GM21737 (cell line): ENCODE data around the gene SEMA3E.

Experiments
- ATAC-seq: cut with Tn5 transposase; IDR thresholded peaks from one replicate; pipeline ENCODE4 v1.9.1; 2021; ENCODE audit warnings: mild to moderate bottlenecking, moderate library complexity; ENCODE audit not compliant: unreplicated experiment

SEMA3E gene

GRCh38 chr7:83643012-83643411 is 5.9 kb downstream of the SEMA3E start:
- ATAC-seq = no peak

GRCh38 chr7:83640731-83641537 is 8.0 kb downstream of the SEMA3E start:
- no peak for ATAC-seq

GRCh38 chr7:83640240-83640639 is 8.7 kb downstream of the SEMA3E start:
- ATAC-seq = no peak

DNA sequence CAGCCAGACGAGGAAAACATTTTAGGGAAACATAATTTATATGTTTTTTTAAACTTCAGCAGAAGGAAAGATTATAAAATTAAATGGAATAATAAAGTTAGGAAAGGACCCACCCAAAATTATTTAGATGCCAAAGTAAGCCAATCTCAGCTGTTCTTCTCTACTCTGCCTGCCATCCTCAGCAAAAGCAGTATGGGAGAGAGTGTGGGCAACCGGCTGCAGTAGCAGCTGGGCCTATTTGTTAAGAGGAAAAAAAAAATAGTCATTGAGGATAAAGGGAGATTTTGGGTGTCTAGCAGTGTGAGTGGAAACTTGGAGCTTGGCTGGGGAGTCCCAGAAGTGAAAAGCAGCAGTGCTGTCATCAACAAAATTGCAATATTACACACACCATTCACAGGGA is 15.4 kb downstream of the SEMA3E start:
- no peak for ATAC-seq

GRCh38 chr7:83629117-83629880 is 19.6 kb downstream of the SEMA3E start:
- ATAC-seq = no peak

DNA sequence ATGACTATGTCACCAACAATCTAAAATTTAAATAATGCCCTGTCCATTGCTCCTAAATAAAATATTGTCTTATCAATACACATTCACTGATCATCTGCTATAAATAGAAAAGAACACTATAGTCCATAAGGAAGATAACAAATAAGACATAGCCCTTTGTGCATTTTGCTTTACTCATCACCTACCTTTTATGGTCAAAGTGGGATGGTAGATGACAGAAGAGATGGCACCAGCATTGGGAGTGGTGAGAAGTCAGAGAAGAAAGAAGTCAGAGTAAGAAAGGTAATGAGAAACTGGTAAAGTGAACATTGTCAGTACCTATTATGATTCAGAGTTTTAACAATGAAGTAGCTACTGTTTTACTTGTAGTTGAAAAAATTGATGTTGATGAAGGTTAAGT is 31.1 kb downstream of the SEMA3E start:
- no peak for ATAC-seq

DNA sequence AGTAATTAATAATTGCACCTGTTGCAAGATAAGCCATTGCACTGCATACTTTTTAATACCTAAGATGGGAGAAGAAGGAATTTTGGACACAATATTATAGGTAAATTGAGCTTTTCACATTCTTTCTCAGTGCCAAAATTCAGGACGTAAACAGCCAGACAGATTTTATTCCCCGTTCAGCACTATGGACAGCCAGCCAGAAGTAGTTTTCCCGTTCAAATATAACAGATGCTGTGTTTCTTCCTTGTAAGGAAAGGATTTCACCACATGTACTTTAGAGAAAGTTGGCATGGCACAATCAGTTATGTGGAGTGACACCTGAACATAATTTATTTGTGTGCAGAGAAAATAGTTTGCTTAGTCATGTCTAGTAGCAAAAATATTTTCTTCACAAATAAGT is 34.8 kb downstream of the SEMA3E start:
- no peak for ATAC-seq

GRCh38 chr7:83613232-83613631 is 35.7 kb downstream of the SEMA3E start:
- no peak for ATAC-seq

DNA sequence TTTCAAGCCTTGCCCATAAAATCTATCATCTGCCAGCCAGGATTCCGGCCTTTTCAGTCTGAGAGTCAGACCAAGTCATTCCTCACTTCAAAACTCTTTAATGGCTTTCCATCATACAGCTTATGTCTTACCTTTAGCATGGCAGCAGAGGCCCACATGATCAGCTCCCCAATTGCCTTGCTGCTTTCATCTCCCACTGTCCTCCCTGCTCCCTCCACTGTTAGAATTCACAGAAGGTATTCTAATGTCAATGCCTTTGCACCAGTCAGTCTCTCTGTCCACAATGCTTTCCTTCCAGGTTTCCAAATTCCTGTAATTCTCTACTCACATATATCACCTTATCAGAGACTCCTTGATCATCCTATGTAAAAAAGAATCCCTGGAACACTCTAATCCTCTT is 37.2 kb downstream of the SEMA3E start:
- no peak for ATAC-seq

DNA sequence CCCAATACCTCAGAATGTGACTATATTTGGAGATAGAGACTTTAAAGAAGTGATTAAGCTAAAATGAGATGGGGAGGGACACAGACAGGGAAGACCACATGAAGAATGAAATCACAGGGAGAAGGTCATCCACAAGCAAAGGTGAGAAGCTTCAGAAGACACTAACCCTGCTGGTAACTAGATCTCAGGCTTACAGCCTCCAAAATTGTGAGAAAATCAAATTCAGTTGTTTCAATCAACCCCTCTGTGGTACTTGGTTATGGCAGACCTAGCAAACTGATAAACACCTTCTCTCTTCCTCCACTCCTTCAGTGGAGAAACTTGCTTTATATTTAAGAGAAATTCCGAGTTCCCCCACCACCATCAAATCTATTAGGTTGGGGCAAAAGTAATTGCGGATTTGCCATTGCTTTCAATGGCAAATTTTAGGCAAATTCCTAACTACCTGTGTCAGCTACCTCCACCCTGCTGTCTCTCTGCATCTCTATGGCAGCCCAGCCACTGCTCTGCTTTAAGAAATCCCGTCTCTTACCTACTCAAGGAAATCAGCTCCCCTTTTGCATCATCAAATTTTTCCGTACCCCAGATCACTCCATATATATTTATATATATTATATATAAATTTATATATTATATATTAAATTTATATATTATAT is 38.2 kb downstream of the SEMA3E start:
- no peak for ATAC-seq

DNA sequence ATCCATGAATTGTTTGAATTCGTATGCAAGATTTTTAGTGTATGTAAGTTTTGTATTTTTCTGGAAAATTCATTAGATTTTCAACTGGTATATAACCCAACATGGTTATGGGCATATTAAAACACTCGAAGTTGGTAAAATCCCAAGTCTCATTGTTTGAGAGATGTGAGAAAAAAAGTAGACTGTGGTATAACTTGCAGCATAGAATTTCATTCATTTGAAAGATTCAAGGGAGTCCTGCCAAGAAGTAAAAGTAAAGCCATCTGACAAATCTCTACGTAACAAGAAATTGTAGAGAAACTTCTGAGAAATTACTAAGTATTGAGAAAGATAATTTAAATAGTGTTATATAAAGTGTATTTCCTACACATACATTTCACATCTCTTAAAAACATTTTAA is 40.2 kb downstream of the SEMA3E start:
- ATAC-seq = no peak

- ATAC-seq = no peak
These were observed 45.3 kb downstream of the SEMA3E start for GRCh38 chr7:83603649-83604048.

GRCh38 chr7:83599131-83599530 is 49.8 kb downstream of the SEMA3E start:
- ATAC-seq = no peak

DNA sequence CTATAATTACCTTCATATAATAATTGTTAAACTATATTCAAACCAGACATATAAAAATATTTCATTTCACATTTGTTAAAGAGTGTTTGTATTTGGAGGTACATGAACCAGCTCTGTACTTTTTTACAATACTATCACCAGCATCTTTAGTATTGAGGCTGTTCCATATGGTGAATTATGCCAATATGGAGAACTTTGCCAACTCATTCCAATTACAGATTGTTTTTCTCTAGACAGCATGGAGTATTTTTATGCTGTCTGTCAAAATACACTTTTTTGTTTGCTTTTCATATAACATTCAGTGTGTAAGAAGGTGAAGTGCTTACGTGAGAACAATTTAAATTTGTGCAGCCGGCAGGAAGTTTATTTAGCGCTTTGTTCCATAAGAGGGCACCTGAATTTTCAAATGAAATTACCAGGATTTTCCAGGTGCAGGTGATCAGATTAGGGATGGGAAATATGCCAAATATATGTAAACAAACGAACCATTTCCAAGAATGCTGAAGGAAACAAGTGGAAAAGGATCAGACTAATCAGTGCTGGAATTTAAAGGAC is 54.9 kb downstream of the SEMA3E start:
- ATAC-seq = no peak

GRCh38 chr7:83588602-83589240 is 60.2 kb downstream of the SEMA3E start:
- no peak for ATAC-seq

DNA sequence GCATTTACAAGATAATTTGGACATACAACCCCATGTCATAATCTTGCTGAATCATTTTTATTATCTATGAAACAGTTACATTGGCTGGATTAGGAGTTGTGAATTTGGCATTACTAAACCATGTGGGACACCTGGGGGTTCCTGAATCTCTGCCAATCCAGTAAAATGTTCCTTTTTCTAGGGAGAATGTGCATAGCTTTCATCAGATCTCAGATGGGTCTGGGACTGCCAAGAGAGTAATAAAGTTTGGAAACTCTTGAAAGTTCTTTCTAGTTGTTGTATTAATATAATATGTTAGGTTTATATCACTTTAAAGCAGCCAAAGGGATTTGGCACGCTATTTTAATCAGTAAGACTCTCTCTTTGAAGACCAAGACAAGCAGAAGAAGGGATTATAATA is 62.7 kb downstream of the SEMA3E start:
- ATAC-seq = no peak

- no peak for ATAC-seq
These were observed 67.1 kb downstream of the SEMA3E start for GRCh38 chr7:83581667-83582435.

- no peak for ATAC-seq
These were observed 69.2 kb downstream of the SEMA3E start for GRCh38 chr7:83579740-83580139.

DNA sequence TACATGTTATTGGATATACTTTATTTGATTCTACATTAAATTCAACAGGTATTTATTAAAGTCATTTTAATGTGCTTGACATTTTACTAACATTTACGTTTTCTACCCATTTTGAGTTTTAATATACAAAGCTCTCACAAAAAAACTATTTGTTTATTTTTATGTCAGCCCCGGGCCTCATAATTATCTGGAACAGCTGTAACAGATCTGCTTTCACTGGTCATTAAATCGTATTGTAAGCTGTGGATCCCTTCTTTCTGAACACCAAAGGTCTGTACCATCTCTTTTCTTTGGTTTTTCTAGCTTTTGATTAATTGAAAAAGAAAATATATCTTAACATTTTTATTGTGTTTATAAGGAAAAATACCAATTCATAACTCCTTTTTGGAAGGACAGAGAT is 73.5 kb downstream of the SEMA3E start:
- no peak for ATAC-seq

GRCh38 chr7:83574616-83575015 is 74.3 kb downstream of the SEMA3E start:
- no peak for ATAC-seq
